SK-N-SH (cell line): ENCODE data around the gene FLYWCH1. TPM values are rescaled to one million over a fixed set of nuclear protein-coding genes. Genes with fewer than 3 reads are reported as not detected.

Experiments used
- CTCF ChIA-PET: fragments of 300-600, 350-600 bp; formaldehyde crosslinking; extraction: SDS; loops from one replicate; lab custom pipeline; 2021; lab: Yijun Ruan, JAX
- POLR2A ChIA-PET: fragments of 350-600 bp; sonication (Branson Sonifier 250); formaldehyde crosslinking; extraction: SDS; loops from one replicate; lab custom pipeline; 2020; ENCODE audit warnings: antibody characterized with exemption, inconsistent platforms; lab: Yijun Ruan, JAX
- DNase-seq: peaks from one replicate; pipeline ENCODE4 v3.0.0; 2012
- H2AFZ ChIP-seq: fragments of 200-600 bp; sonication (generic); 2 replicates; pipeline ENCODE4 v1.8.1; 2016; ENCODE audit warnings: antibody characterized with exemption, mild to moderate bottlenecking, low read depth
- H3F3A ChIP-seq: fragments of 200-600 bp; sonication (generic); replicated peaks from 2 replicates; pipeline ENCODE3; 2016; ENCODE audit warnings: antibody characterized with exemption, mild to moderate bottlenecking; ENCODE audit not compliant: insufficient read depth
- H3K27ac ChIP-seq, 2 experiments: fragments of 200-500 bp in 1 of 2; fragments of 200-600 bp in 1 of 2; sonication (Bioruptor generic) in 1 of 2; sonication (generic), shearing (Covaris generic) in 1 of 2; 2 replicates each; pipeline versions ENCODE4 v1.5.1 to v1.6.1; 2014 to 2016; ENCODE audit warnings: low read depth in 2 of 2, inconsistent platforms in 1 of 2, low read length in 1 of 2, mild to moderate bottlenecking in 1 of 2, mixed read lengths in 1 of 2
- H3K27me3 ChIP-seq: fragments of 200-600 bp; sonication (generic), shearing (Covaris generic); 2 replicates; pipeline ENCODE4 v1.6.1; 2016; ENCODE audit warnings: mixed run types; ENCODE audit not compliant: insufficient read depth
- H3K36me3 ChIP-seq, 2 experiments: fragments of 200-500 bp in 1 of 2; fragments of 200-600 bp in 1 of 2; sonication (Bioruptor generic) in 1 of 2; sonication (generic) in 1 of 2; replicated peaks in 1 of 2; 2 replicates each; pipeline versions ENCODE3 to v1.5.1; 2014 to 2016; ENCODE audit warnings: low read length in 1 of 2, mild to moderate bottlenecking in 1 of 2; ENCODE audit not compliant: insufficient read depth in 2 of 2, control insufficient read depth in 1 of 2
- H3K4me1 ChIP-seq, 2 experiments: fragments of 200-500 bp in 1 of 2; fragments of 200-600 bp in 1 of 2; sonication (Bioruptor generic) in 1 of 2; sonication (generic), shearing (Covaris generic) in 1 of 2; 2 replicates each; pipeline versions ENCODE4 v1.5.1 to v1.6.1; 2014 to 2016; ENCODE audit warnings: low read depth in 1 of 2, low read length in 1 of 2, mixed run types in 1 of 2; ENCODE audit not compliant: insufficient read depth in 2 of 2, control insufficient read depth in 1 of 2
- H3K4me2 ChIP-seq: fragments of 200-600 bp; sonication (generic), shearing (Covaris generic); 2 replicates; pipeline ENCODE4 v1.6.1; 2017; ENCODE audit warnings: mixed run types
- H3K4me3 ChIP-seq, 2 experiments: fragments of 200-500 bp in 1 of 2; fragments of 200-600 bp in 1 of 2; sonication (Bioruptor generic) in 1 of 2; sonication (generic), shearing (Covaris generic) in 1 of 2; 2 replicates each; pipeline versions ENCODE4 v1.5.1 to v1.8.1; 2014 to 2016; ENCODE audit warnings: low read depth in 2 of 2, inconsistent platforms in 1 of 2, low read length in 1 of 2, mild to moderate bottlenecking in 1 of 2, mixed read lengths in 1 of 2, moderate library complexity in 1 of 2
- H3K79me2 ChIP-seq: fragments of 200-600 bp; sonication (generic); 2 replicates; pipeline ENCODE4 v1.8.1; 2017; ENCODE audit warnings: mild to moderate bottlenecking; ENCODE audit not compliant: insufficient read depth
- H3K9ac ChIP-seq: fragments of 200-600 bp; sonication (generic); 2 replicates; pipeline ENCODE4 v1.6.1; 2017; ENCODE audit warnings: mixed run types
- H3K9me2 ChIP-seq: fragments of 200-600 bp; sonication (generic); 2 replicates; pipeline ENCODE4 v1.6.1; 2017; ENCODE audit warnings: mixed run types
- H3K9me3 ChIP-seq: fragments of 200-600 bp; sonication (generic); 2 replicates; pipeline ENCODE4 v1.6.1; 2017; ENCODE audit warnings: mixed run types, mild to moderate bottlenecking, moderate library complexity
- H4K20me1 ChIP-seq: fragments of 200-600 bp; sonication (generic); 2 replicates; pipeline ENCODE4 v1.6.1; 2017; ENCODE audit warnings: mild to moderate bottlenecking, mixed run types; ENCODE audit not compliant: insufficient read depth
- CHD2 ChIP-seq: fragments of 150-350 bp; IDR thresholded peaks from 2 replicates; pipeline ENCODE4 v1.6.1; 2018; ENCODE audit warnings: low read length; ENCODE audit not compliant: partially characterized antibody
- EP300 ChIP-seq, 2 experiments: IDR thresholded peaks; 2 replicates each; pipeline versions ENCODE4 v1.4.0 to v1.6.1; 2012; ENCODE audit warnings: borderline replicate concordance in 1 of 2, low read depth in 1 of 2, low read length in 1 of 2
- EZH2phosphoT487 ChIP-seq: fragments of 200-600 bp; sonication (generic); IDR thresholded peaks from 2 replicates; pipeline ENCODE4 v1.6.1; 2017; ENCODE audit warnings: low read depth, mixed run types, mild to moderate bottlenecking, antibody characterized with exemption, moderate library complexity, borderline replicate concordance
- GABPA ChIP-seq: IDR thresholded peaks from 2 replicates; pipeline ENCODE4 v1.4.0; 2012; ENCODE audit warnings: low read depth, mild to moderate bottlenecking
- GATA2 ChIP-seq: sonication (generic); formaldehyde crosslinking; IDR thresholded peaks from 2 replicates; pipeline ENCODE4 v1.5.0; 2020; ENCODE audit warnings: mild to moderate bottlenecking, missing genetic modification reagents
- JUND ChIP-seq: IDR thresholded peaks from 2 replicates; pipeline ENCODE4 v1.4.0; 2012
- MEF2A ChIP-seq: IDR thresholded peaks from 2 replicates; pipeline ENCODE4 v1.4.0; 2012; ENCODE audit warnings: low read depth, borderline replicate concordance
- MXI1 ChIP-seq: IDR thresholded peaks from 2 replicates; pipeline ENCODE4 v1.6.1; 2012; ENCODE audit warnings: mild to moderate bottlenecking, low read depth, low read length, improper control_type of control experiment
- NRF1 ChIP-seq: IDR thresholded peaks from 2 replicates; pipeline ENCODE4 v1.6.1; 2012; ENCODE audit warnings: low read depth, mild to moderate bottlenecking, low read length
- RCOR1 ChIP-seq: fragments of 150-350 bp; IDR thresholded peaks from 2 replicates; pipeline ENCODE4 v1.6.1; 2017; ENCODE audit warnings: antibody characterized with exemption, low read length
- REST ChIP-seq: IDR thresholded peaks from 2 replicates; pipeline ENCODE4 v1.6.1; 2012; ENCODE audit warnings: mild to moderate bottlenecking, low read depth, low read length, moderate library complexity
- RXRA ChIP-seq: IDR thresholded peaks from 2 replicates; pipeline ENCODE4 v1.4.0; 2012; ENCODE audit warnings: low read depth, mild to moderate bottlenecking, borderline replicate concordance
- SIN3A ChIP-seq: IDR thresholded peaks from 2 replicates; pipeline ENCODE4 v1.6.1; 2012; ENCODE audit warnings: low read depth, mild to moderate bottlenecking, low read length, moderate library complexity, borderline replicate concordance
- TEAD4 ChIP-seq: IDR thresholded peaks from 2 replicates; pipeline ENCODE4 v1.4.0; 2012; ENCODE audit warnings: mild to moderate bottlenecking, borderline replicate concordance; ENCODE audit not compliant: insufficient read depth
- WGBS: methylation state at CpG from one replicate; pipeline ENCODE4 v1.1.6; 2017; ENCODE audit warnings: low lambda C conversion rate; 5-methylcytosine and 5-hydroxymethylcytosine counted together
- polyA plus RNA-seq, 3 experiments: library from polyadenylated mRNA; depleted of rRNA; stranded (reverse); fragments of >200 nt; gene quantifications; 2 replicates each; pipeline ENCODE4 v1.2.3, GENCODE V29; 2012
- TF ChIP-seq, protein P1 (sequence below): IDR thresholded peaks from 2 replicates; pipeline ENCODE4; 2012
- TF ChIP-seq, protein P2 (sequence below): IDR thresholded peaks from 2 replicates; pipeline ENCODE4 v1.4.0; 2012; ENCODE audit warnings: low read depth, borderline replicate concordance
- TF ChIP-seq, protein P3 (sequence below): fragments of 200-600 bp; sonication (generic); IDR thresholded peaks from 2 replicates; pipeline ENCODE4 v1.6.1; 2017; ENCODE audit warnings: antibody characterized with exemption, mild to moderate bottlenecking, moderate library complexity
- TF ChIP-seq, protein P4 (sequence below): fragments of 150-350 bp; IDR thresholded peaks from 2 replicates; pipeline ENCODE4 v1.6.1; 2016; ENCODE audit warnings: mild to moderate bottlenecking, low read depth, low read length

FLYWCH1 gene
- polyA plus RNA-seq, 1 of the 3 experiments (the other 2 are of a cell fraction), result 30.1 TPM

- no peak for DNase-seq
- Histone ChIP-seq H4K20me1 (no peaks in the 10 kb centered on the region), H3K9me3 (no peaks in the 10 kb centered on the region), H3K4me2 (no peak overlapping the region), H3K4me3 (no peak overlapping the region), H3K4me1 (no peaks in the 10 kb centered on the region), H3K27ac (no peak overlapping the region), H3F3A (no peaks in the 10 kb centered on the region), H3K27me3 (no peaks in the 10 kb centered on the region), H3K36me3 (peaks cover 27 to 38% of the 10 kb centered on the region in 2 experiments), H3K79me2 (no peaks in the 10 kb centered on the region), H2AFZ (no peak overlapping the region), H3K9me2 (no peaks in the 10 kb centered on the region), H3K9ac (no peak overlapping the region)
- ChIA-PET POLR2A (no interaction called here), CTCF (interaction anchor here (3.5 kb wide), 1 partner anchor 11 kb away, joined by 15 read pairs; no protein-coding TSS in a partner anchor)
- 100% methylated on average over 7 of the region's 12 CpGs for WGBS
- TF ChIP-seq, protein P1, sequence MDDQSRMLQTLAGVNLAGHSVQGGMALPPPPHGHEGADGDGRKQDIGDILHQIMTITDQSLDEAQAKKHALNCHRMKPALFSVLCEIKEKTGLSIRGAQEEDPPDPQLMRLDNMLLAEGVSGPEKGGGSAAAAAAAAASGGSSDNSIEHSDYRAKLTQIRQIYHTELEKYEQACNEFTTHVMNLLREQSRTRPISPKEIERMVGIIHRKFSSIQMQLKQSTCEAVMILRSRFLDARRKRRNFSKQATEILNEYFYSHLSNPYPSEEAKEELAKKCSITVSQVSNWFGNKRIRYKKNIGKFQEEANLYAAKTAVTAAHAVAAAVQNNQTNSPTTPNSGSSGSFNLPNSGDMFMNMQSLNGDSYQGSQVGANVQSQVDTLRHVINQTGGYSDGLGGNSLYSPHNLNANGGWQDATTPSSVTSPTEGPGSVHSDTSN, result no peak
- TF ChIP-seq, protein P2, sequence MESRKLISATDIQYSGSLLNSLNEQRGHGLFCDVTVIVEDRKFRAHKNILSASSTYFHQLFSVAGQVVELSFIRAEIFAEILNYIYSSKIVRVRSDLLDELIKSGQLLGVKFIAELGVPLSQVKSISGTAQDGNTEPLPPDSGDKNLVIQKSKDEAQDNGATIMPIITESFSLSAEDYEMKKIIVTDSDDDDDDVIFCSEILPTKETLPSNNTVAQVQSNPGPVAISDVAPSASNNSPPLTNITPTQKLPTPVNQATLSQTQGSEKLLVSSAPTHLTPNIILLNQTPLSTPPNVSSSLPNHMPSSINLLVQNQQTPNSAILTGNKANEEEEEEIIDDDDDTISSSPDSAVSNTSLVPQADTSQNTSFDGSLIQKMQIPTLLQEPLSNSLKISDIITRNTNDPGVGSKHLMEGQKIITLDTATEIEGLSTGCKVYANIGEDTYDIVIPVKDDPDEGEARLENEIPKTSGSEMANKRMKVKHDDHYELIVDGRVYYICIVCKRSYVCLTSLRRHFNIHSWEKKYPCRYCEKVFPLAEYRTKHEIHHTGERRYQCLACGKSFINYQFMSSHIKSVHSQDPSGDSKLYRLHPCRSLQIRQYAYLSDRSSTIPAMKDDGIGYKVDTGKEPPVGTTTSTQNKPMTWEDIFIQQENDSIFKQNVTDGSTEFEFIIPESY, result no peak
- no peak for TF ChIP-seq EP300 (IDR thresholded peaks at IDR 0.05; ENCODE audit: borderline replicate concordance in 1 of 2, low read depth in 1 of 2, low read length in 1 of 2)
- TF ChIP-seq, protein P3, sequence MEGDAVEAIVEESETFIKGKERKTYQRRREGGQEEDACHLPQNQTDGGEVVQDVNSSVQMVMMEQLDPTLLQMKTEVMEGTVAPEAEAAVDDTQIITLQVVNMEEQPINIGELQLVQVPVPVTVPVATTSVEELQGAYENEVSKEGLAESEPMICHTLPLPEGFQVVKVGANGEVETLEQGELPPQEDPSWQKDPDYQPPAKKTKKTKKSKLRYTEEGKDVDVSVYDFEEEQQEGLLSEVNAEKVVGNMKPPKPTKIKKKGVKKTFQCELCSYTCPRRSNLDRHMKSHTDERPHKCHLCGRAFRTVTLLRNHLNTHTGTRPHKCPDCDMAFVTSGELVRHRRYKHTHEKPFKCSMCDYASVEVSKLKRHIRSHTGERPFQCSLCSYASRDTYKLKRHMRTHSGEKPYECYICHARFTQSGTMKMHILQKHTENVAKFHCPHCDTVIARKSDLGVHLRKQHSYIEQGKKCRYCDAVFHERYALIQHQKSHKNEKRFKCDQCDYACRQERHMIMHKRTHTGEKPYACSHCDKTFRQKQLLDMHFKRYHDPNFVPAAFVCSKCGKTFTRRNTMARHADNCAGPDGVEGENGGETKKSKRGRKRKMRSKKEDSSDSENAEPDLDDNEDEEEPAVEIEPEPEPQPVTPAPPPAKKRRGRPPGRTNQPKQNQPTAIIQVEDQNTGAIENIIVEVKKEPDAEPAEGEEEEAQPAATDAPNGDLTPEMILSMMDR, result no peak
- no peak for TF ChIP-seq EZH2phosphoT487
- no peak for TF ChIP-seq JUND
- TF ChIP-seq CHD2, result no peak
- no peak for TF ChIP-seq SIN3A
- TF ChIP-seq GATA2, result no peak
- TF ChIP-seq, protein P4, sequence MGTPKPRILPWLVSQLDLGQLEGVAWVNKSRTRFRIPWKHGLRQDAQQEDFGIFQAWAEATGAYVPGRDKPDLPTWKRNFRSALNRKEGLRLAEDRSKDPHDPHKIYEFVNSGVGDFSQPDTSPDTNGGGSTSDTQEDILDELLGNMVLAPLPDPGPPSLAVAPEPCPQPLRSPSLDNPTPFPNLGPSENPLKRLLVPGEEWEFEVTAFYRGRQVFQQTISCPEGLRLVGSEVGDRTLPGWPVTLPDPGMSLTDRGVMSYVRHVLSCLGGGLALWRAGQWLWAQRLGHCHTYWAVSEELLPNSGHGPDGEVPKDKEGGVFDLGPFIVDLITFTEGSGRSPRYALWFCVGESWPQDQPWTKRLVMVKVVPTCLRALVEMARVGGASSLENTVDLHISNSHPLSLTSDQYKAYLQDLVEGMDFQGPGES, result no peak
- TF ChIP-seq GABPA, result no peak
- TF ChIP-seq TEAD4, result no peak
- no peak for TF ChIP-seq RXRA
- no peak for TF ChIP-seq NRF1
- no peak for TF ChIP-seq MXI1
- no peak for TF ChIP-seq MEF2A
- TF ChIP-seq REST, result no peak
- no peak for TF ChIP-seq RCOR1
Measured at GRCh38 chr16:2938206-2938605, 26.5 kb downstream of the FLYWCH1 start.
